ENCODE results near the gene ZNF598.

The ZNF598 gene

DNA sequence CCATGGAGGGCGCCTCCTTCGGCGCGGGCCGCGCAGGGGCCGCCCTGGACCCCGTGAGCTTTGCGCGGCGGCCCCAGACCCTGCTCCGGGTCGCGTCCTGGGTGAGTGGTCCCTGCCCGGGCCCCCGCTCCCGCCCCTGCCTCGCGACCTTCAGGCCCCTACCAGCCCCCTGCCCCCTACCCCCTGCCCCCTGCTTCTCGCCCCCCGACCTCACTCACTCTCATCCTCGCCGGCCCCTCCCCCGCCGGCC, 19.6 kb downstream of the ZNF598 start (continued):
- TF ChIP-seq, protein P1, sequence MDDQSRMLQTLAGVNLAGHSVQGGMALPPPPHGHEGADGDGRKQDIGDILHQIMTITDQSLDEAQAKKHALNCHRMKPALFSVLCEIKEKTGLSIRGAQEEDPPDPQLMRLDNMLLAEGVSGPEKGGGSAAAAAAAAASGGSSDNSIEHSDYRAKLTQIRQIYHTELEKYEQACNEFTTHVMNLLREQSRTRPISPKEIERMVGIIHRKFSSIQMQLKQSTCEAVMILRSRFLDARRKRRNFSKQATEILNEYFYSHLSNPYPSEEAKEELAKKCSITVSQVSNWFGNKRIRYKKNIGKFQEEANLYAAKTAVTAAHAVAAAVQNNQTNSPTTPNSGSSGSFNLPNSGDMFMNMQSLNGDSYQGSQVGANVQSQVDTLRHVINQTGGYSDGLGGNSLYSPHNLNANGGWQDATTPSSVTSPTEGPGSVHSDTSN (CRISPR knock-in tag; IDR thresholded peaks at IDR 0.05) = no peak
- TF ChIP-seq GLI2 (tag by site-specific recombination; IDR thresholded peaks at IDR 0.05; ENCODE audit: borderline replicate concordance, low read depth) = no peak
- TF ChIP-seq, protein P2, sequence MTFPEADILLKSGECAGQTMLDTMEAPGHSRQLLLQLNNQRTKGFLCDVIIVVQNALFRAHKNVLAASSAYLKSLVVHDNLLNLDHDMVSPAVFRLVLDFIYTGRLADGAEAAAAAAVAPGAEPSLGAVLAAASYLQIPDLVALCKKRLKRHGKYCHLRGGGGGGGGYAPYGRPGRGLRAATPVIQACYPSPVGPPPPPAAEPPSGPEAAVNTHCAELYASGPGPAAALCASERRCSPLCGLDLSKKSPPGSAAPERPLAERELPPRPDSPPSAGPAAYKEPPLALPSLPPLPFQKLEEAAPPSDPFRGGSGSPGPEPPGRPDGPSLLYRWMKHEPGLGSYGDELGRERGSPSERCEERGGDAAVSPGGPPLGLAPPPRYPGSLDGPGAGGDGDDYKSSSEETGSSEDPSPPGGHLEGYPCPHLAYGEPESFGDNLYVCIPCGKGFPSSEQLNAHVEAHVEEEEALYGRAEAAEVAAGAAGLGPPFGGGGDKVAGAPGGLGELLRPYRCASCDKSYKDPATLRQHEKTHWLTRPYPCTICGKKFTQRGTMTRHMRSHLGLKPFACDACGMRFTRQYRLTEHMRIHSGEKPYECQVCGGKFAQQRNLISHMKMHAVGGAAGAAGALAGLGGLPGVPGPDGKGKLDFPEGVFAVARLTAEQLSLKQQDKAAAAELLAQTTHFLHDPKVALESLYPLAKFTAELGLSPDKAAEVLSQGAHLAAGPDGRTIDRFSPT (tag by site-specific recombination; IDR thresholded peaks at IDR 0.05) = no peak
- no peak for TF ChIP-seq ZNF266 (tag by site-specific recombination; IDR thresholded peaks at IDR 0.05; ENCODE audit: low read depth)
- no peak for TF ChIP-seq ZNF585B (tag by site-specific recombination; IDR thresholded peaks at IDR 0.05)
- TF ChIP-seq ZNF654 (tag by site-specific recombination; IDR thresholded peaks at IDR 0.05; ENCODE audit: low read depth) = no peak
- no peak for TF ChIP-seq ZEB2 (tag by site-specific recombination; IDR thresholded peaks at IDR 0.05)
- no peak for TF ChIP-seq ZNF16 (tag by site-specific recombination; IDR thresholded peaks at IDR 0.05; ENCODE audit: low read depth)
- TF ChIP-seq GFI1B (tag by site-specific recombination; IDR thresholded peaks at IDR 0.05) = no peak
- TF ChIP-seq, protein P3, sequence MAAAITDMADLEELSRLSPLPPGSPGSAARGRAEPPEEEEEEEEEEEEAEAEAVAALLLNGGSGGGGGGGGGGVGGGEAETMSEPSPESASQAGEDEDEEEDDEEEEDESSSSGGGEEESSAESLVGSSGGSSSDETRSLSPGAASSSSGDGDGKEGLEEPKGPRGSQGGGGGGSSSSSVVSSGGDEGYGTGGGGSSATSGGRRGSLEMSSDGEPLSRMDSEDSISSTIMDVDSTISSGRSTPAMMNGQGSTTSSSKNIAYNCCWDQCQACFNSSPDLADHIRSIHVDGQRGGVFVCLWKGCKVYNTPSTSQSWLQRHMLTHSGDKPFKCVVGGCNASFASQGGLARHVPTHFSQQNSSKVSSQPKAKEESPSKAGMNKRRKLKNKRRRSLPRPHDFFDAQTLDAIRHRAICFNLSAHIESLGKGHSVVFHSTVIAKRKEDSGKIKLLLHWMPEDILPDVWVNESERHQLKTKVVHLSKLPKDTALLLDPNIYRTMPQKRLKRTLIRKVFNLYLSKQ (tag by site-specific recombination; IDR thresholded peaks at IDR 0.05; ENCODE audit: borderline replicate concordance) = no peak
- no peak for TF ChIP-seq ZNF157 (tag by site-specific recombination; IDR thresholded peaks at IDR 0.05)

DNA sequence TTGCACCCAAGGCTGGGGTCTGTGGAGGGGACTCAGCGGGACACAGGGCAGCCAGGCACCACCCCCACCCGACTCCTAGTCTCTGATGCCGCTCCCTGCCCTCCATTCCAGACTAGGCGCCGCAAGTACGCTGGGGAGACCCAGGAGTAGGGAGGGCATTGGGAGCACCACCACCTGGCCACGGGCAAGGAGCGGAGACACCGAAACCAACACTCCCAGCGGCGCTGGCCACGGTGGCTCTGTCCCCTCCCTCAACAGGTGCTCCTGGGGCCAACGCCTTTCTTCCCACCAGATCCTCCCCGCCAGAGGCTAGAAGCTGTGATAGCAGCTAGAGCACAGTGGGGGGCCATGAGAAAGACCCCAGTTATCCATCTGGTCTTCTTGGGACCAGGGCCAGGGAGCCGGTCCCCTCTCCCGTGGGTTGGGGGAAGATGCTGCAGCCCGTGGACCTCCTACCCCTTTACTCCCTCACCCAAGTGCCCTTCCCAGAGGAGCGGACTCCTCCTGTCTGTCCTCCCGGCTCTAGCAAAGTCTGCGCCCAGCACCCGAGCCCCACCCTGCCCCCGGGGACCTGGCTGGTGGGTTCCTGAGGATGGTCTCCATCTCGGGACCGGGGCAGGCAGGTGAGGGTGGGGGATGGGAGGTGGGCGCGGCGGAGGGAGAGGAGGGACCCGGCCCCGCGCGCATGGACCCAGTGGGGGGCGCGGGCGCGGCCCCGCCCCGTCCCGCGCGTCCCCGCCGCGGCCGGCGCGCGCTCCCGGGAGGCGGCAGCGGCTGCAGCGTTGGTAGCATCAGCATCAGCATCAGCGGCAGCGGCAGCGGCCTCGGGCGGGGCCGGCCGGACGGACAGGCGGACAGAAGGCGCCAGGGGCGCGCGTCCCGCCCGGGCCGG, 20.2 kb downstream of the ZNF598 start, which contains the start of gene SYNGR3:
TSS of gene SYNGR3 (plus strand) at position 762 of the 892 bp plus-strand sequence. CDS start 133 bp downstream, outside the sequence.
- Histone ChIP-seq H3K4me3 (ENCODE audit: low read depth, low read length) (peak within 1 kb of the TSS; percentile 45), H3K27ac (ENCODE audit: extremely low read depth, low read depth, low read length) (no peak within 1 kb of the TSS; the same call in 1 of the 2 replicates), H3K9me3 (ENCODE audit: control insufficient read depth, insufficient read depth, low read depth, low read length) (no peaks in the 10 kb centered on the region), H3K36me3 (ENCODE audit: control insufficient read depth in 2 of 2, insufficient read depth in 1 of 2, low read length in 2 of 2) (peaks cover 0 to 22% of the 10 kb centered on the region in 2 experiments; a peak in 1 of 3 replicates), H3K4me1 (ENCODE audit: control insufficient read depth, insufficient read depth, low read length) (peaks cover 6% of the 10 kb centered on the region)
- CTCF ChIA-PET = interaction anchor here (0.6 to 0.7 kb wide), 2 partner anchors 15 to 209 kb away, joined by 3 read pairs; no protein-coding TSS in a partner anchor
- POLR2A ChIA-PET = interaction anchor here (1.5 to 6.3 kb wide), 4 partner anchors 18 to 166 kb away, joined by 6 to 46 read pairs (median 10); partner anchors contain the start of genes RPS2, TBL3 and TRAF7
- TF ChIP-seq HOXA7 (CRISPR knock-in tag; IDR thresholded peaks at IDR 0.05; ENCODE audit: borderline replicate concordance) = no peak
- TF ChIP-seq ZNF155 (tag by site-specific recombination; IDR thresholded peaks at IDR 0.05) = no peak
- TF ChIP-seq, protein P4, sequence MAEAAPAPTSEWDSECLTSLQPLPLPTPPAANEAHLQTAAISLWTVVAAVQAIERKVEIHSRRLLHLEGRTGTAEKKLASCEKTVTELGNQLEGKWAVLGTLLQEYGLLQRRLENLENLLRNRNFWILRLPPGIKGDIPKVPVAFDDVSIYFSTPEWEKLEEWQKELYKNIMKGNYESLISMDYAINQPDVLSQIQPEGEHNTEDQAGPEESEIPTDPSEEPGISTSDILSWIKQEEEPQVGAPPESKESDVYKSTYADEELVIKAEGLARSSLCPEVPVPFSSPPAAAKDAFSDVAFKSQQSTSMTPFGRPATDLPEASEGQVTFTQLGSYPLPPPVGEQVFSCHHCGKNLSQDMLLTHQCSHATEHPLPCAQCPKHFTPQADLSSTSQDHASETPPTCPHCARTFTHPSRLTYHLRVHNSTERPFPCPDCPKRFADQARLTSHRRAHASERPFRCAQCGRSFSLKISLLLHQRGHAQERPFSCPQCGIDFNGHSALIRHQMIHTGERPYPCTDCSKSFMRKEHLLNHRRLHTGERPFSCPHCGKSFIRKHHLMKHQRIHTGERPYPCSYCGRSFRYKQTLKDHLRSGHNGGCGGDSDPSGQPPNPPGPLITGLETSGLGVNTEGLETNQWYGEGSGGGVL (tag by site-specific recombination; IDR thresholded peaks at IDR 0.05) = peak; percentile 31; the same call in 1 of the 2 replicates
- no peak for TF ChIP-seq ZSCAN30 (tag by site-specific recombination; IDR thresholded peaks at IDR 0.05)
- TF ChIP-seq ZNF48 (tag by site-specific recombination; IDR thresholded peaks at IDR 0.05) = no peak
- TF ChIP-seq ZNF624 (tag by site-specific recombination; IDR thresholded peaks at IDR 0.05) = no peak
- TF ChIP-seq HOXD13 (CRISPR knock-in tag; IDR thresholded peaks at IDR 0.05; ENCODE audit: borderline replicate concordance) = no peak
- TF ChIP-seq MYNN (tag by site-specific recombination; IDR thresholded peaks at IDR 0.05; ENCODE audit: borderline replicate concordance) = no peak
- TF ChIP-seq ZFHX2 (tag by site-specific recombination; conservative IDR thresholded peaks at IDR 0.05) = peak; percentile 31
- TF ChIP-seq, protein P5, sequence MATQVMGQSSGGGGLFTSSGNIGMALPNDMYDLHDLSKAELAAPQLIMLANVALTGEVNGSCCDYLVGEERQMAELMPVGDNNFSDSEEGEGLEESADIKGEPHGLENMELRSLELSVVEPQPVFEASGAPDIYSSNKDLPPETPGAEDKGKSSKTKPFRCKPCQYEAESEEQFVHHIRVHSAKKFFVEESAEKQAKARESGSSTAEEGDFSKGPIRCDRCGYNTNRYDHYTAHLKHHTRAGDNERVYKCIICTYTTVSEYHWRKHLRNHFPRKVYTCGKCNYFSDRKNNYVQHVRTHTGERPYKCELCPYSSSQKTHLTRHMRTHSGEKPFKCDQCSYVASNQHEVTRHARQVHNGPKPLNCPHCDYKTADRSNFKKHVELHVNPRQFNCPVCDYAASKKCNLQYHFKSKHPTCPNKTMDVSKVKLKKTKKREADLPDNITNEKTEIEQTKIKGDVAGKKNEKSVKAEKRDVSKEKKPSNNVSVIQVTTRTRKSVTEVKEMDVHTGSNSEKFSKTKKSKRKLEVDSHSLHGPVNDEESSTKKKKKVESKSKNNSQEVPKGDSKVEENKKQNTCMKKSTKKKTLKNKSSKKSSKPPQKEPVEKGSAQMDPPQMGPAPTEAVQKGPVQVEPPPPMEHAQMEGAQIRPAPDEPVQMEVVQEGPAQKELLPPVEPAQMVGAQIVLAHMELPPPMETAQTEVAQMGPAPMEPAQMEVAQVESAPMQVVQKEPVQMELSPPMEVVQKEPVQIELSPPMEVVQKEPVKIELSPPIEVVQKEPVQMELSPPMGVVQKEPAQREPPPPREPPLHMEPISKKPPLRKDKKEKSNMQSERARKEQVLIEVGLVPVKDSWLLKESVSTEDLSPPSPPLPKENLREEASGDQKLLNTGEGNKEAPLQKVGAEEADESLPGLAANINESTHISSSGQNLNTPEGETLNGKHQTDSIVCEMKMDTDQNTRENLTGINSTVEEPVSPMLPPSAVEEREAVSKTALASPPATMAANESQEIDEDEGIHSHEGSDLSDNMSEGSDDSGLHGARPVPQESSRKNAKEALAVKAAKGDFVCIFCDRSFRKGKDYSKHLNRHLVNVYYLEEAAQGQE (tag by site-specific recombination; IDR thresholded peaks at IDR 0.05) = peak; percentile 43; the same call in 1 of the 2 replicates
- TF ChIP-seq ZNF664 (tag by site-specific recombination; IDR thresholded peaks at IDR 0.05) = no peak
- TF ChIP-seq BCL11A (tag by site-specific recombination; IDR thresholded peaks at IDR 0.05; ENCODE audit: low read depth) = no peak
- TF ChIP-seq, protein P6, sequence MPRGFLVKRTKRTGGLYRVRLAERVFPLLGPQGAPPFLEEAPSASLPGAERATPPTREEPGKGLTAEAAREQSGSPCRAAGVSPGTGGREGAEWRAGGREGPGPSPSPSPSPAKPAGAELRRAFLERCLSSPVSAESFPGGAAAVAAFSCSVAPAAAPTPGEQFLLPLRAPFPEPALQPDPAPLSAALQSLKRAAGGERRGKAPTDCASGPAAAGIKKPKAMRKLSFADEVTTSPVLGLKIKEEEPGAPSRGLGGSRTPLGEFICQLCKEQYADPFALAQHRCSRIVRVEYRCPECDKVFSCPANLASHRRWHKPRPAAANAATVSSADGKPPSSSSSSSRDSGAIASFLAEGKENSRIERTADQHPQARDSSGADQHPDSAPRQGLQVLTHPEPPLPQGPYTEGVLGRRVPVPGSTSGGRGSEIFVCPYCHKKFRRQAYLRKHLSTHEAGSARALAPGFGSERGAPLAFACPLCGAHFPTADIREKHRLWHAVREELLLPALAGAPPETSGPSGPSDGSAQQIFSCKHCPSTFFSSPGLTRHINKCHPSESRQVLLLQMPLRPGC (tag by site-specific recombination; IDR thresholded peaks at IDR 0.05) = no peak
